KMS-11 (cell line): Measurements from ENCODE around the gene RIMKLA.
A peak's percentile ranks its signal among the peaks of the same experiment; 100 is the strongest.

ENCODE experiments used
- H2AFZ ChIP-seq: fragments of 200-600 bp; sonication (generic); 2 replicates; pipeline ENCODE4 v1.6.1; 2016; ENCODE audit warnings: antibody characterized with exemption, mixed run types, low read depth
- H3K27ac ChIP-seq: fragments of 200-600 bp; sonication (generic); 2 replicates; pipeline ENCODE4 v1.6.1; 2016; ENCODE audit warnings: mild to moderate bottlenecking, mixed run types
- H3K27me3 ChIP-seq: fragments of 200-600 bp; sonication (generic); 2 replicates; pipeline ENCODE4 v1.6.1; 2017; ENCODE audit warnings: mild to moderate bottlenecking, low read depth, mixed run types, moderate library complexity; ENCODE audit not compliant: insufficient read depth
- H3K36me3 ChIP-seq: fragments of 200-600 bp; sonication (generic); 2 replicates; pipeline ENCODE4 v1.6.1; 2017; ENCODE audit warnings: mild to moderate bottlenecking, mixed run types; ENCODE audit not compliant: insufficient read depth
- H3K4me1 ChIP-seq: fragments of 200-600 bp; sonication (generic); 2 replicates; pipeline ENCODE4 v1.6.1; 2016; ENCODE audit warnings: mild to moderate bottlenecking, low read depth, mixed run types; ENCODE audit not compliant: poor library complexity, severe bottlenecking
- H3K4me2 ChIP-seq: fragments of 200-600 bp; sonication (generic); 2 replicates; pipeline ENCODE4 v1.7.0; 2016; ENCODE audit warnings: mild to moderate bottlenecking, mixed run types
- H3K4me3 ChIP-seq: fragments of 200-600 bp; sonication (generic); IDR thresholded peaks from 2 replicates; pipeline ENCODE4 v1.6.1; 2017; ENCODE audit warnings: low read depth, low read length, mixed read lengths; ENCODE audit not compliant: insufficient read depth
- H3K79me2 ChIP-seq: fragments of 200-600 bp; sonication (generic); 2 replicates; pipeline ENCODE4 v1.6.1; 2016; ENCODE audit warnings: low read depth, mixed run types; ENCODE audit not compliant: insufficient read depth
- H3K9ac ChIP-seq: fragments of 200-600 bp; sonication (generic); 2 replicates; pipeline ENCODE4 v1.6.1; 2016; ENCODE audit warnings: mild to moderate bottlenecking, mixed run types
- H4K20me1 ChIP-seq: fragments of 200-600 bp; sonication (generic); 2 replicates; pipeline ENCODE4 v1.6.1; 2016; ENCODE audit warnings: mild to moderate bottlenecking, mixed run types; ENCODE audit not compliant: insufficient read depth
- CTCF ChIP-seq: fragments of 200-600 bp; sonication (generic); conservative IDR thresholded peaks from 2 replicates; pipeline ENCODE4 v1.6.1; 2017; ENCODE audit warnings: low read depth, mild to moderate bottlenecking, antibody characterized with exemption, low read length, moderate library complexity, mixed read lengths

RIMKLA gene

GRCh38 chr1:42380586-42381279, at the start of gene RIMKLA:
Gene RIMKLA (plus strand): TSS chr1:42380792. CDS start chr1:42380935, 143 bp downstream.
- Histone ChIP-seq H2AFZ (peak within 1 kb of the TSS; percentile 76), H3K4me3 (no peak within 1 kb of the TSS), H3K9ac (no peak within 1 kb of the TSS), H3K36me3 (no peaks in the 10 kb centered on the region), H3K4me2 (peak within 1 kb of the TSS; percentile 41), H4K20me1 (no peaks in the 10 kb centered on the region), H3K27ac (no peak within 1 kb of the TSS), H3K27me3 (0 out of 2 replicates have a peak, but pooled peaks cover 6% of the 10 kb centered on the region), H3K4me1 (peaks cover 5% of the 10 kb centered on the region), H3K79me2 (no peaks in the 10 kb centered on the region)
- no peak for TF ChIP-seq CTCF

GRCh38 chr1:42332877-42333276, 47.7 kb upstream of the RIMKLA start:
- peak overlapping the region; percentile 76; the same call in 1 of the 2 replicates for H3K4me2 ChIP-seq
- H3K27me3 ChIP-seq = no peaks in the 10 kb centered on the region
- no peak overlapping the region for H2AFZ ChIP-seq
- H3K4me1 ChIP-seq = peaks cover 17% of the 10 kb centered on the region
- no peak overlapping the region for H3K4me3 ChIP-seq
- H3K36me3 ChIP-seq = no peaks in the 10 kb centered on the region
- no peak overlapping the region for H3K27ac ChIP-seq
- peaks cover 7% of the 10 kb centered on the region for H4K20me1 ChIP-seq
- no peak overlapping the region for H3K9ac ChIP-seq
- no peak for TF ChIP-seq CTCF
- peaks cover 70% of the 10 kb centered on the region for H3K79me2 ChIP-seq

- Histone ChIP-seq H2AFZ (0 out of 2 replicates have a peak overlapping the region, but pooled peaks have one; percentile 67), H3K4me3 (peak overlapping the region; percentile 69), H3K27me3 (no peaks in the 10 kb centered on the region), H3K79me2 (peaks cover 62% of the 10 kb centered on the region), H3K36me3 (no peaks in the 10 kb centered on the region), H3K27ac (peak overlapping the region; percentile 41; the same call in 1 of the 2 replicates), H4K20me1 (peaks cover 5% of the 10 kb centered on the region), H3K9ac (peak overlapping the region; percentile 68; the same call in 1 of the 2 replicates), H3K4me2 (peak overlapping the region; percentile 76), H3K4me1 (peaks cover 17% of the 10 kb centered on the region)
- TF ChIP-seq CTCF = no peak
Measured at GRCh38 chr1:42333662-42334239, 46.8 kb upstream of the RIMKLA start.

- peak overlapping the region; percentile 67 for H2AFZ ChIP-seq
- H3K27ac ChIP-seq = peak overlapping the region; percentile 41; the same call in 1 of the 2 replicates
- H3K27me3 ChIP-seq = no peaks in the 10 kb centered on the region
- peaks cover 55% of the 10 kb centered on the region for H3K79me2 ChIP-seq
- peak overlapping the region; percentile 76 for H3K4me2 ChIP-seq
- peak overlapping the region; percentile 43 for H3K4me3 ChIP-seq
- TF ChIP-seq CTCF = no peak
- H3K36me3 ChIP-seq = no peaks in the 10 kb centered on the region
- H3K4me1 ChIP-seq = peaks cover 17% of the 10 kb centered on the region
- H4K20me1 ChIP-seq = peaks cover 5% of the 10 kb centered on the region
- H3K9ac ChIP-seq = peak overlapping the region; percentile 68
Measured at GRCh38 chr1:42334240-42335049, 46.1 kb upstream of the RIMKLA start.
